ENCODE results near the gene MBTPS1. TPM values are rescaled to one million over a fixed set of nuclear protein-coding genes. Genes with fewer than 3 reads are reported as not detected.

Gene MBTPS1
- total RNA-seq, 4 donors from 2014 or later = 85.1 to 122 (median 105) TPM

- TF ChIP-seq CTCF (IDR thresholded peaks at IDR 0.05; ENCODE audit: low read depth) = no peak
Measured at GRCh38 chr16:84136331-84137125, 19.8 kb upstream of the MBTPS1 start.

GRCh38 chr16:84132527-84133285, 16.0 kb upstream of the MBTPS1 start:
- no peak for TF ChIP-seq CTCF (IDR thresholded peaks at IDR 0.05; ENCODE audit: low read depth)

GRCh38 chr16:84131117-84131516, 14.4 kb upstream of the MBTPS1 start:
- no peak for TF ChIP-seq CTCF (IDR thresholded peaks at IDR 0.05; ENCODE audit: low read depth)

GRCh38 chr16:84124257-84125073, 7.7 kb upstream of the MBTPS1 start:
- no peak for TF ChIP-seq CTCF (IDR thresholded peaks at IDR 0.05; ENCODE audit: low read depth)

GRCh38 chr16:84121007-84121406, 4.3 kb upstream of the MBTPS1 start:
- no peak for TF ChIP-seq CTCF (IDR thresholded peaks at IDR 0.05; ENCODE audit: low read depth)

GRCh38 chr16:84120023-84120422, 3.3 kb upstream of the MBTPS1 start:
- no peak for TF ChIP-seq CTCF (IDR thresholded peaks at IDR 0.05; ENCODE audit: low read depth)

GRCh38 chr16:84119368-84119767, 2.6 kb upstream of the MBTPS1 start:
- no peak for TF ChIP-seq CTCF (IDR thresholded peaks at IDR 0.05; ENCODE audit: low read depth)
